Inferior parietal cortex (tissue), 1 donor: ENCODE results near the gene ZBTB7C.

Source experiments
- DNase-seq: peaks from one replicate; pipeline ENCODE4 v3.0.0-alpha.2; 2016; ENCODE audit errors: extremely low spot score

The ZBTB7C gene

GRCh38 chr18:48123324-48123723 is 285.9 kb downstream of the ZBTB7C start:
- DNase-seq: no peak

GRCh38 chr18:48122816-48123215 is 286.4 kb downstream of the ZBTB7C start:
- no peak for DNase-seq

- DNase-seq: no peak
Observed at GRCh38 chr18:48122376-48122775, 286.8 kb downstream of the ZBTB7C start.

- no peak for DNase-seq
Observed at GRCh38 chr18:48121752-48122151, 287.4 kb downstream of the ZBTB7C start.

GRCh38 chr18:48119204-48119603 is 290.0 kb downstream of the ZBTB7C start:
- DNase-seq: no peak

GRCh38 chr18:48116873-48117630 is 292.1 kb downstream of the ZBTB7C start:
- DNase-seq: no peak

GRCh38 chr18:48116017-48116416 is 293.2 kb downstream of the ZBTB7C start:
- DNase-seq: no peak

GRCh38 chr18:48113691-48114090 is 295.5 kb downstream of the ZBTB7C start:
- DNase-seq: no peak

- no peak for DNase-seq
Observed at GRCh38 chr18:48111587-48111986, 297.6 kb downstream of the ZBTB7C start.

- no peak for DNase-seq
Observed at GRCh38 chr18:48110797-48111196, 298.4 kb downstream of the ZBTB7C start.

- no peak for DNase-seq
Observed at GRCh38 chr18:48109961-48110493, 299.2 kb downstream of the ZBTB7C start.

GRCh38 chr18:48108136-48108535 is 301.0 kb downstream of the ZBTB7C start:
- no peak for DNase-seq

GRCh38 chr18:48106976-48107781 is 302.0 kb downstream of the ZBTB7C start:
- no peak for DNase-seq

GRCh38 chr18:48106498-48106897 is 302.7 kb downstream of the ZBTB7C start:
- no peak for DNase-seq

GRCh38 chr18:48105317-48105716 is 303.9 kb downstream of the ZBTB7C start:
- DNase-seq: no peak

- no peak for DNase-seq
Observed at GRCh38 chr18:48104705-48105104, 304.5 kb downstream of the ZBTB7C start.

GRCh38 chr18:48100651-48101165 is 308.5 kb downstream of the ZBTB7C start:
- no peak for DNase-seq

GRCh38 chr18:48100165-48100575 is 309.0 kb downstream of the ZBTB7C start:
- no peak for DNase-seq

GRCh38 chr18:48099481-48100164 is 309.6 kb downstream of the ZBTB7C start:
- no peak for DNase-seq

- no peak for DNase-seq
Observed at GRCh38 chr18:48098538-48098937, 310.6 kb downstream of the ZBTB7C start.

- no peak for DNase-seq
Observed at GRCh38 chr18:48098007-48098406, 311.2 kb downstream of the ZBTB7C start.

- no peak for DNase-seq
Observed at GRCh38 chr18:48095726-48096125, 313.5 kb downstream of the ZBTB7C start.
